Left ventricle myocardium inferior (tissue), 1 donor: Measurements from ENCODE around the gene DCDC1. TPM values are rescaled to one million over a fixed set of nuclear protein-coding genes. Genes with fewer than 3 reads are reported as not detected.
"Not testable (repeated sequence)": the region's sequence is repeated elsewhere in the genome, so short reads cannot be mapped to it uniquely, and the experiment has no call there.

Source experiments
- DNase-seq: peaks from one replicate; pipeline ENCODE4 v3.0.0-alpha.2; 2020
- H3K27ac ChIP-seq: fragments of 200-600 bp; replicated peaks from 2 replicates; pipeline ENCODE4 v1.8.0; 2021
- H3K27me3 ChIP-seq: fragments of 200-600 bp; 2 replicates; pipeline ENCODE4 v1.8.0; 2021; ENCODE audit warnings: low read depth
- H3K36me3 ChIP-seq: fragments of 200-600 bp; 2 replicates; pipeline ENCODE4 v1.8.0; 2021
- H3K4me1 ChIP-seq: fragments of 200-600 bp; 2 replicates; pipeline ENCODE4 v1.8.0; 2021
- H3K4me3 ChIP-seq: fragments of 200-600 bp; 2 replicates; pipeline ENCODE4 v1.8.0; 2021; ENCODE audit warnings: mild to moderate bottlenecking, moderate library complexity
- H3K9me3 ChIP-seq: fragments of 200-600 bp; replicated peaks from 2 replicates; pipeline ENCODE4 v1.8.0; 2021
- intact Hi-C: fragments of 100-400 bp; cut with micrococcal nuclease; formaldehyde crosslinking; loops from one replicate; pipeline ENCODE4 v1.11.0; 2022
- total RNA-seq: library from RNA; stranded (reverse); fragmentation: NEBNext Ultra II Directional; extraction: Animal tissue kit (Norgen Biotek cat#: 25700); gene quantifications from one replicate; pipeline ENCODE4 v1.2.1, GENCODE V29; 2021
- TF ChIP-seq, protein P1 (sequence below): fragments of 200-600 bp; IDR thresholded peaks from 2 replicates; pipeline ENCODE4 v1.8.0; 2021; ENCODE audit warnings: antibody characterized with exemption, mild to moderate bottlenecking, borderline replicate concordance
- donor health status: DM: no; HTN: yes; CAD: no; lungs with severe emphysema.

The DCDC1 gene
- total RNA-seq, 1 donor from 2014 or later, result not detected

DNA sequence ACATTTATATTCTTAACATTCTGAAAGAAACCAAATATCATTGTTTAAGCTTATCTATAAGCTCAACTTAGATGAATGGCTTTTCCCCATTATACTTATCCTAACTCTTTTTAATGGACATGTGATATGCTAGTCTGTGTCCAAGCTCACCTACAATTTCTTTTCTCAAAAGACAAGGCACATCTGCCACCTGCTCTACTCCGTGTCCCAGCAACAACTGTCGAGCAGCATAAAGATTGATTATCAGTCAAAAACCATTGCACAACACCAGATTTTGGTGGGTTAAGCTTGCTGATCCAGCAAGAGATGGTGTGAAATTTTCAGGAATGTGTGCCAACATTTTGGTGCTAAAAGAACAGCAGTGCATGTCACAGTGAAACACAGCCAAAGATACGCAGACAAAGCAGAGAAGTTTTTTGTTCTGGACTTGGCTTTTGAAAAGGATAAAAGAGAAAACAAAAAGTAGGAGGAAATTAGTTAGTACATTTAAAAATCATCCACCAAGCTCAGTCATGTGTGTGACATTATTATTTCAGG is 65.8 kb downstream of the DCDC1 start:
- no peaks in the 10 kb centered on the region for H3K4me1 ChIP-seq
- TF ChIP-seq, protein P1, sequence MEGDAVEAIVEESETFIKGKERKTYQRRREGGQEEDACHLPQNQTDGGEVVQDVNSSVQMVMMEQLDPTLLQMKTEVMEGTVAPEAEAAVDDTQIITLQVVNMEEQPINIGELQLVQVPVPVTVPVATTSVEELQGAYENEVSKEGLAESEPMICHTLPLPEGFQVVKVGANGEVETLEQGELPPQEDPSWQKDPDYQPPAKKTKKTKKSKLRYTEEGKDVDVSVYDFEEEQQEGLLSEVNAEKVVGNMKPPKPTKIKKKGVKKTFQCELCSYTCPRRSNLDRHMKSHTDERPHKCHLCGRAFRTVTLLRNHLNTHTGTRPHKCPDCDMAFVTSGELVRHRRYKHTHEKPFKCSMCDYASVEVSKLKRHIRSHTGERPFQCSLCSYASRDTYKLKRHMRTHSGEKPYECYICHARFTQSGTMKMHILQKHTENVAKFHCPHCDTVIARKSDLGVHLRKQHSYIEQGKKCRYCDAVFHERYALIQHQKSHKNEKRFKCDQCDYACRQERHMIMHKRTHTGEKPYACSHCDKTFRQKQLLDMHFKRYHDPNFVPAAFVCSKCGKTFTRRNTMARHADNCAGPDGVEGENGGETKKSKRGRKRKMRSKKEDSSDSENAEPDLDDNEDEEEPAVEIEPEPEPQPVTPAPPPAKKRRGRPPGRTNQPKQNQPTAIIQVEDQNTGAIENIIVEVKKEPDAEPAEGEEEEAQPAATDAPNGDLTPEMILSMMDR, result no peak

DNA sequence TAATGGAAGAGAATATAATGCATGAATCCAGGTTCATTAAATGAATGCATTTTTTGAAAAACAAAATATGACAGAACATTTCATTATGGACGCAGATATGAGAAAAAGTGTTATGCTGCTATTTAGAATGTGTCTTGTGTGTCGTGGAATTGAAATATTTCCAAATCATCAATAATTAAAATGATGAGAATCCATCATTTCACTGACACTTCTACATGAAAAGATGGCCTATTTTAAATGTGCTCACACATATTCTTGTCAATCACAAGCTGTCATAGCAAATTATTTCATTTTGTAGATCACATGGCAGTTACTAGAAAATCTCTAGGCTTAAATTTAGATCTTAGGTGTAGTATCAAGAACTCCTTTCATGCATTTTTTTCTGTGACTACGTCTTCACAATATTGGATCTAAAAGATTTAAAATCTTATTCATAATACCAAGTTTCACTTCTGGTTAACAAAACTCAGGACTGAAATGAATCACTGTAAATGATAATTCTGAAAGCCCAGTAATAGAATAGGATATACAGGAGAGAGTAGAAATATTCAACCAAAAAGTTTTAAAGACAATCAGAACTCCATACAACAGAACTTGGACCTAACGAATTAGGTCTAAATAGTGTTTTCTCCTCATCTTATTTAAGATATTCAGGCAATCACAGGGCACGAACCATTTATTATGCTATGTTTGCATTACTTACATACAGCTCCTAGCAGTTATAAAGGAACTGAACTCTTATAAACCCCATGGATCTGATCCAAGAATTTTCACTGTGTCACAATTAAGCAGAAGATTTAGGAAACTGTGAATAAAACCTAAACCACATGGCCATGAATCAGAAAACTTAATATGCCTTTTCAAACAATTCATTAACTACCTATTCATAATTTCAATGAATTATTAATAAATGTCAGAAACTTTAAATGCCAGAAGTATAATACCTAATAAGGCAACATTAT is 67.7 kb downstream of the DCDC1 start:
- H3K4me3 ChIP-seq, result no peak overlapping the region
- intact Hi-C loops, result no loop called here
- no peaks in the 10 kb centered on the region for H3K4me1 ChIP-seq
- no peaks in the 10 kb centered on the region for H3K9me3 ChIP-seq
- no peak for DNase-seq
- H3K27ac ChIP-seq, result no peak overlapping the region
- TF ChIP-seq, protein P1, result no peak
- H3K36me3 ChIP-seq, result no peaks in the 10 kb centered on the region
- no peaks in the 10 kb centered on the region for H3K27me3 ChIP-seq

More for the DNA sequence above, 65.8 kb downstream of the DCDC1 start:
- H3K4me3 ChIP-seq, result no peak overlapping the region
- no peak overlapping the region for H3K27ac ChIP-seq
- intact Hi-C loops, result no loop called here
- H3K9me3 ChIP-seq, result no peaks in the 10 kb centered on the region
- no peaks in the 10 kb centered on the region for H3K36me3 ChIP-seq
- no peak for DNase-seq
- H3K27me3 ChIP-seq, result no peaks in the 10 kb centered on the region

DNA sequence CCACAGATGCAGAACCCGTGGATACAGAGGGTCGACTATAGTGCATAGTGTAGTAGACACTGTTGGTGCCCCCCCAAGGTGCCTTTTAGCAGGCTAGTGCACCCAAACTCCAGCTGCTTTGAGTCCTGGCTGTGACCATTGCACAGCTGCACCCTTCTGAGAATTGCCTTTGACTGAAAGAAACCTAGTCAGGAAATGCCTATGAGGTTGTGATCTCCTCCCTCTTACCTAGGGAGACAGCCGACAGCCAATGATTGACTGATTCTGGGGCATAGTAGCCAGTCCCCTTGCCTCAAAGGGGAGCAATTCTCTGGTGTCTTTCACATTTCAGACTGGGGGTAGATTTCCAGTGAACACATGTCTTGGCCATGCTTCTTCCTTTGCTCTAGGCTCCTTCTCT is 74.2 kb downstream of the DCDC1 start:
- no peak overlapping the region for H3K27ac ChIP-seq
- intact Hi-C loops, result no loop called here
- H3K27me3 ChIP-seq, result no peaks in the 10 kb centered on the region
- H3K4me3 ChIP-seq, result no peak overlapping the region
- DNase-seq, result no peak
- H3K4me1 ChIP-seq, result no peaks in the 10 kb centered on the region
- H3K36me3 ChIP-seq, result no peaks in the 10 kb centered on the region
- no peaks in the 10 kb centered on the region for H3K9me3 ChIP-seq
- TF ChIP-seq, protein P1, result no peak

DNA sequence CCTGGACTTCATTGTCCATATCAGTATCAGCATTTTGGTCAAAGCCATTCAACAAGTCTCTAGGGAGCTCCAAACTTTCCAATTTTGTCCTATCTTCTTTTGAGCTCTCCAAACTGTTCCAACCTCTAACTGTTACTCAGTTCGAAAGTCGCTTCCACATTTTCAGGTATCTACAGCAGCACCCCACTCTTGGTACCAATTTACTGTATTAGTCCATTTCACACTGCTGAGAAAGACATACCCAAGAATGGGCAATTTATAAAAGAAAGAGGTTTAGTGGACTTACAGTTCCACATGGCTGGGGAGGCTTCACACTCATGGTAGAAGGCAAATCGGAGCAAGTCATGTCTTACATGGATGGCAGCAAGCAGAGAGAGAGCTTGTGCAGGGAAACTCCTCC is 96.0 kb downstream of the DCDC1 start:
- not testable (repeated sequence) for H3K27me3 ChIP-seq, DNase-seq

DNA sequence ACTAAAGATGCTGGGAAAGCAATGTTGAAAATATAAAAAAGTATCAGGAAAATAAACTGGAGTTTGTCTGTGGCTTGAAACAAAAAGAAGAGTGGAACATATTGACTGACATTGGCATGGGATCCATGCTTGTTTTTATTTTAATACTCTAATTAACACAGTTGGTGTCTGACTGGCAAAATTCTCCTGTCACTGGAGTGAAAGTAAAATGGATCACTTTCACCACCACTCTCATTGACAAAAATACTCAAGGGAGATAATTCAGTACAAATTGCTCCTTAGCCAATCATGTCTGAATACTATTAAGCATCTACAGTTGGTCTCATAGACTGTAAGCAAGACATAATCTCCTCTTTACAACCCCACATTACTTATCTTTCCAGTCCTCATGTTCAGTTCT is 101.8 kb downstream of the DCDC1 start:
- intact Hi-C loops, result no loop called here
- H3K4me1 ChIP-seq, result no peaks in the 10 kb centered on the region
- H3K36me3 ChIP-seq, result no peaks in the 10 kb centered on the region
- TF ChIP-seq, protein P1, result no peak
- no peak overlapping the region for H3K27ac ChIP-seq
- peaks cover 3% of the 10 kb centered on the region for H3K9me3 ChIP-seq
- H3K4me3 ChIP-seq, result no peak overlapping the region
- H3K27me3 ChIP-seq, result no peaks in the 10 kb centered on the region
- no peak for DNase-seq

More for the DNA sequence above, 96.0 kb downstream of the DCDC1 start:
- H3K27ac ChIP-seq, H3K4me1 ChIP-seq, intact Hi-C loops, H3K4me3 ChIP-seq, H3K36me3 ChIP-seq: not testable (repeated sequence)
- peaks cover 30% of the 10 kb centered on the region for H3K9me3 ChIP-seq

DNA sequence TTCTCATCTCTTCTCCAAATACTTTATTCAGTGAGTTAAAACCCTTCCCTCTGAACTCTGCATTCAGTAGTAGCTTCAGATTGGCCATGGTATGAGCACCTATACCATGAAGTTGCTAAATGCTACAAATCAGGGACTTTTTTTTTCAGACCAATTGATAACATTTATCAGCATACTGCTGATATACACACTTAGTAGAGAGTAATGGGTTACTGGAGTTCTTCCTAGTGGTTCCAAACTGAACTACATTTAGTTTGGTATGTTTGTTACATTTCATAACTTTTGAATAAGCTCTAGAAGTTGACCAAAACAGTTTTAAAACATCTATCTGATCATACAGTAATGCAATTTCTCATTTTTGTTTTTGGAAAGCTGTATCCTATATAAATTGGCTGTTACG is 104.7 kb downstream of the DCDC1 start:
- no peaks in the 10 kb centered on the region for H3K27me3 ChIP-seq
- H3K9me3 ChIP-seq, result no peaks in the 10 kb centered on the region
- no peak overlapping the region for H3K4me3 ChIP-seq
- TF ChIP-seq, protein P1, result no peak
- no peaks in the 10 kb centered on the region for H3K4me1 ChIP-seq
- no peaks in the 10 kb centered on the region for H3K36me3 ChIP-seq
- intact Hi-C loops, result no loop called here
- H3K27ac ChIP-seq, result no peak overlapping the region
- DNase-seq, result no peak
